Measurements from ENCODE around the gene SYNM.
"Not testable (repeated sequence)": the region's sequence is repeated elsewhere in the genome, so short reads cannot be mapped to it uniquely, and the experiment has no call there.

SYNM gene

GRCh38 chr15:99105514-99106341, 848 bp downstream of the SYNM start:
- DNase-seq (ENCODE audit: low spot score), result peak; percentile 16

DNA sequence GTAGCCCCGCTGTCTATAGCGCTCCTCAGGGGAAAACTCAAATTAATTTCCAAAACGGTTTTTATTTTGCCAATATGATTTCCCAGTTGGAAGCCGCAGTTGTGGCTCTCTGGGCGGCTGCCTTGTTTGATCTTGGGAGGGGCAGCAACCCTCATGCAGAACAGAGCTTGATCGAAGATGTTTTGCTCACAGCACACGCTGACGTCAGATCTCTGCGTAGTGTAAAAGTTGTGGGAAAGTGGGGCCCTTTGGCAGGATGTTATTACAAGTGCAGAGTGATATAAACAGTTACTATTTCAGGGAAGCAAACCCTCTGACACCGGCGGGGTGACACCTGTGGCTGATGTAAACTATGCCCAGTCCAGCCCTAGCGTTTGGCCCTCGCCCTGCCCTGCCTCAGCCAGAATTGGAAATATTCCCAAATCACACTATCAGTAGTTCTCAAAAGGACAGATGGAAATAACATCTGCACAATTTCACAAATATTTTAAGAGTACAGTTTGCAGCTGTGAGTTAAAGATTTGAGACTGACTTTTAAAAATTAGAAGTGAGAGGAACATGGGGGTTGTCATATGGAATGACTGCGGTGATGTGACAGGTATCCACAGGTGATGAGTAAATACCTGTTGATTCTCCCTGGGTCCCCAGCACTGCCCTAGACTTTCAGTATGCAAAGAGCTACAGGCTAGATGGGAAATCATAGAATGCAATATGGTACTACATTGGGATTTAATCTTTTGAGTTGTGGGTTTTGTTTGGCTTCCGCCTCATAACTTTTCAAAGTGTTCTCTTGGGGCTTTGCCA, 1.7 kb downstream of the SYNM start:
- DNase-seq (ENCODE audit: low spot score), result peak; percentile 23

DNA sequence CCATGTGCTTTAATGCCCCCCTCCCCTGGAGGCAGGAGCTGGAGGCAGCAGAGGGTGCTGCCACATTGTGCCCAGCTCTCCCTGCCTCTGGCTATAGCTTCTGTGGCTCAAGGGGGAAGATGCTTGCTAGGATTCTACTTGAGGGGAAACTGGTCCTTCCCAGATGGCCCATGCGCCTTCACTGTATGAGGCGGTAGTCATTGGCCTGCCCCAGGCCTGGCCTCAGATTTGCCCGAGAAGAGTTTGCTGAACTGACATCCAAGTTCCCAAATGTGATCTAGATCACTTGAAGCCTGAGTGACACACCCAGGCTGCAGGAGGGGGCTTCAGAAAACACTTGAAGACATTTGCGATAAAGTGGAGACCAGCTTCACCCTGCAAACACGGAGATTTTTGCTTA, 4.1 kb downstream of the SYNM start:
- DNase-seq (ENCODE audit: low spot score), result no peak

- no peak for DNase-seq (ENCODE audit: low spot score)
These were observed 4.7 kb downstream of the SYNM start for GRCh38 chr15:99109555-99110021.

DNA sequence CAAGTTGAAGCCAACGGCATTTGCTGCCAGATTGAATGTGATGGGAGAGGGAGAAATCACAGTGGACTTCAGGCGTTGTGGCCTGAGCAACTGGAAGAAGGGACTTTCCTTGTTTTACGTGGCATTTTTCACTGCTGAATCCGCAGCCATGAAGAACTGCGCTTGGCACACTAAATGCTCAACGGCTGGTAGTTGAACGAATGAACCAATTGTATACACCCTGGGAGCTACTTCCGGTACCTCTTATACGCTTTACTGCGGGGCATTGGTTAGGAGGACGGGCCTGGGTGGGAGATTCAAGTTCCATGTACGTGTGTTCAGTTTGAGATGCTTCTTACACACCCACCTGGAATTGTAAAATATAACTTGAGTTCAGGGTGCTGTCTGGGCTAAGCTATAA, 5.2 kb downstream of the SYNM start:
- no peak for DNase-seq (ENCODE audit: low spot score)

DNA sequence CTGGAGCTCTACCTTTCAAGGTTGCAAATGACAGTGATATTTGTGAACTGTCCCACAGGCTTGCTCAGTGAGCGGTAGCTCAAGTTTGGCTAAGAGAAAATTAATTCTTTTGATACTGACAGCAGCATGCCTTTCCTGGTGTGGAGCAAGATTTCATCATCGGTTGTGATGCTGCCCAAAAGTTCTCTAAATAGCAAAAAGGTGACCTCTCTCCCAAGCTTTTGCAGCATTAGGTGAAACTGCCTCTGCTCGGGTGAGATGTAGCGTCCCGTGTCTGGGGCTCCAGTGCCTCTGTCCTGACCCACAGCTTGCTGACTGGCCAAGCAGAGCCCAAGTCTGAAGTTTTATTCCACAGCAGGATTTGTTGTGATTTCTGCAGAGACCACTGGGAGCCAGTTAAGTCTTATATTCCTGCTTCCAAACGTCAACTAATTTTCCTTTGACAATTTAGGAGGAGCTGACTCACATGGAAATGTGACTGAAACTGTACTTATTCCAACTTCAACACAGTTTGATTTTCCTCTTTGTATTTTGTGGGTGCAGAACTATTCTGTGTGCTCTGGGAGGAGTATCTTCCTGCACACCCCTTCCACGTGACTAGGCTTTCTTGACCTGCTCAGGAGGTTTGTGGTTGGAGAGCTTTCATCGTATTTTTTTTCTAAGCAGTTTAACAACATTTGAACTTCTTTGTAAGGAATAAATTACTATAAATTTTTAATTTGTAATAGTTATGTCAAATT, 5.9 kb downstream of the SYNM start:
- no peak for DNase-seq (ENCODE audit: low spot score)

DNA sequence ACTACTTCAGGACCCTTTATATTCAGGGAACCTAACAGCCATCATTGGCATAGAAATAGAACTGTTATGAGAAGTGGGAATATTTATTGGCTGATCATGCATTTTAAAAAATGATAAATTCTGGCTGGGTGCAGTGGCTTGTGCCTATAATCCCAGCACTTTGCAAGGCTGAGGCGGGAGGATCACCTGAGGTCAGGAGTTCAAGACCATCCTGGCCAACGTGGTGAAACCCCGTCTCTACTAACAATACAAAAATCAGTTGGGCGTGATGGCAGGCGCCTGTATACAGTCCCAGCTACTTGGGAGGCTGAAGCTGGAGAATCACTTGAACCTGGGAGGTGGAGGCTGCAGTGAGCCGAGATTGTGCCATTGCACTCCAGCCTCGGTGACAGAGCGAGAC, 6.8 kb downstream of the SYNM start:
- DNase-seq (ENCODE audit: low spot score), result not testable (repeated sequence)

- no peak for DNase-seq (ENCODE audit: low spot score)
These were observed 8.8 kb downstream of the SYNM start for GRCh38 chr15:99113547-99114271.

DNA sequence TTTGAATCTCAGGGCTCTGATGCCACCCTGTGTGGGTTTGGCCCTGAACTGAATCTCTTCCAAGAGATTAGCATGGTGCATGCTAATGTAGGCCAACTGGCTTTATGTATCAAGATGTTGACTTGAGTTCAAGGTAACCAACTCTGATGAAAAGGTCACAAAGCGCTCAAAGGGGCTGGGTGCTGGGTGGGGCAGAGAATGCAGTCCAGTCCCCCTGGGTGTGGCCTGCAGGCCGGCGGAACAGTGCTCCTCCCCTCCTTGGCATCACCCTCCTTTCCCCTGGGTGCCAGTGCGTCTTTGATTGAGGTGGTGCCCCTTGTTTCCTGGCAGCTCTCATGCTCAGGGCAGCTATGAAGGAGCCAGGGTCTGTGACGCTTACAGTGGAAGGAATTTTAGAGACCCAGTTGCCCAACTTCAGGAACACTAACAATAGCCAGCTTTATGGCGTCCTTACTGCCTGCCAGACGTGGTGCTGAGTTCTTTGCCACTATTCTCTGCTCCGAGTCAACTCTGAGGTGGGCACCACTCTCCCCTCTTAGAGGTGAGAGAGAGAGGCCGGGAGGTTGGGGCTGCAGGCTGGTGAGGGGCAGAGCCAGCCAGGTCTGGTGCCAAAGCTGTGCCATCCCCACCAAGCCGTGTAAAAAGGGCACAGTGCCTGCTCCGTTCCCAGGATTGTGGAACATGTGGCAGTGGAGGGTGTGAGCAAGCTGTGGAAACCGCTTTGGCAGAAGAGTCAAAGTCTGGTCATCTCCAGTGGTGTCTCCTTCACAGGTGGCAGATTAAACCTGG, 9.8 kb downstream of the SYNM start:
- DNase-seq (ENCODE audit: low spot score), result no peak

- no peak for DNase-seq (ENCODE audit: low spot score)
These were observed 10.7 kb downstream of the SYNM start for GRCh38 chr15:99115300-99116215.

DNA sequence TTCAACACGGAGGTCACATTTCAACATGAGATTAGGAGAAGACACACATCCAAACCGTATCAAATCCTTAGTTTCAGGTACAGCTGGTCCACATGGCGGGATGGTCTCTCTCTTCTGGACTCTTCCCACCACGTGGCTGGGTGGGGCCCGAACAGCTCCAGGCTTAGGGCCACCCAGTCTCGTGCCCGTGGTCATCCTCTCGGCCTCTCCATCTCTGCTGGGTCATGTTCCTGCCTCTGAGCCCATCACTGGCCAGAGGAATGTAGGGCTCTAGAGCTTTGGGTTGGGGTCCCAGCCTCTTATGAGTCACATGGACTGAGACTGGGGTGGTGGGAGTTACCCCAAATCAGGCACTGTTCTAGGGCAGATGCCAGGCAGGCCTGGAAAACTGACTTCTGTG, 12.2 kb downstream of the SYNM start:
- DNase-seq (ENCODE audit: low spot score), result no peak

GRCh38 chr15:99117563-99118257, 12.8 kb downstream of the SYNM start:
- no peak for DNase-seq (ENCODE audit: low spot score)

GRCh38 chr15:99118258-99118632, 13.4 kb downstream of the SYNM start:
- DNase-seq (ENCODE audit: low spot score), result no peak

DNA sequence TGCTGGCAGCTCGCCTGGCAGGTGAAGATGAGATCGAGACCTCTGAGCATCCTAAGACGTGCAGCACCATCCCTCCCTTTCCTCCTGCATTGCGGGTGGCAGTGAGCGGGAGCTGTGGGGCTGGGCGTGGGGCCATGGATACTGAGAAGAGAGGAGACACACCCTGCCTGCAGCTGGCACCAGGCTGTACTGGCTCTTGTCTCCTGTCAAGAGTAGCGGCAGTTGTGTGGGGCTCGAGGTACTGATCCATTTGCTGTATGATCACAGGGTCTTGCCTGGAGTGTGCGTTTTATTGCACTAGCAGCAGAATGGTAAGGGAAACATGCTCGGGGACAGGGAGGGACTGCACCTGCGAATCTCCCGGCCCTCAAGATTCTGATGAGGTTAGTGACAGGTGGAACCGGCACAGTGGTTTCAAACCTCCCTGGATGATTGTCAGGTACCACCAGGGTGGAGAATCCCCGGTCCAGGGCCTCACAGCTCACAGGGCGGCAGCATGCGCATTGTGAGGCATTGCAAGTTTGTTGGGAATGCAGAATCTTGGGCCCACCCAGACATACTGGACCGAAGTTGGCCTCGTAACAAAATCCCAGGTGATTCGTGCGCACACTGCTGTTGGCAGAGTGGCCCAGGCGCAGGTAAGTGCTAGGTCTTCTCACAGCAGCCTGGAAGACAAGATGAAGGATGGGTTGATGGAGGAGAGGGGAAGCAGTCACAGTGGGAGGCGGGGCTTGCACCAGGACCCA, 14.1 kb downstream of the SYNM start:
- no peak for DNase-seq (ENCODE audit: low spot score)

GRCh38 chr15:99120050-99120777, 15.3 kb downstream of the SYNM start:
- DNase-seq (ENCODE audit: low spot score), result no peak

- no peak for DNase-seq (ENCODE audit: low spot score)
These were observed 16.3 kb downstream of the SYNM start for GRCh38 chr15:99121207-99121606.

GRCh38 chr15:99121691-99122410, 17.0 kb downstream of the SYNM start:
- DNase-seq (ENCODE audit: low spot score), result no peak

Measured in CD4-positive, alpha-beta T cell treated with Interleukin-2 at 100 ng/mL for 4 hours (primary cell).